22Rv1 (cell line): Measurements from ENCODE around the gene MYLK.

ENCODE experiments used
- CTCF ChIP-seq: fragments of 450-650 bp; IDR thresholded peaks from 2 replicates; pipeline ENCODE4 v1.5.1; 2017; ENCODE audit warnings: mild to moderate bottlenecking
- ZFX ChIP-seq: fragments of 450-650 bp; IDR thresholded peaks from 2 replicates; pipeline ENCODE4 v1.6.1; 2017; ENCODE audit warnings: antibody characterized with exemption, borderline replicate concordance

GRCh38 chr3:123593381-123593780 is 290.8 kb downstream of the MYLK start:
- TF ChIP-seq CTCF: no peak
- no peak for TF ChIP-seq ZFX
